HepG2 (cell line): ENCODE results near the gene CGGBP1. TPM values are rescaled to one million over a fixed set of nuclear protein-coding genes. Genes with fewer than 3 reads are reported as not detected.

Source experiments
- ATAC-seq: fragments of 200-7000 bp; cut with Tn5 transposase; 3 replicates; pipeline ENCODE4 v1.9.1; 2020; ENCODE audit warnings: mild to moderate bottlenecking, moderate library complexity
- BruUV-seq: library from RNA; stranded (reverse); fragments of 400-500 nt; replicated peaks from 2 replicates; lab custom pipeline; 2021; lab: Mats Ljungman, UMichigan
- CTCF ChIA-PET: fragments of 300-600 bp; formaldehyde crosslinking; extraction: SDS; loops from one replicate; lab custom pipeline; 2021; ENCODE audit warnings: low total read pairs, inconsistent platforms, low intra/inter-chr PET ratio; lab: Yijun Ruan, JAX
- POLR2A ChIA-PET: fragments of 350-600 bp; sonication (Branson Sonifier 250); formaldehyde crosslinking; loops from one replicate; lab custom pipeline; 2020; ENCODE audit warnings: antibody characterized with exemption, inconsistent platforms; lab: Yijun Ruan, JAX
- DNase-seq: peaks from one replicate; pipeline ENCODE4 v3.0.0-alpha.2; 2015; ENCODE audit warnings: low spot score
- FAIRE-seq: peaks from 3 replicates; lab custom pipeline; 2011; peaks lifted over from hg19 to GRCh38; lab: Jason Lieb, UNC
- H2AFZ ChIP-seq: one replicate; pipeline ENCODE4 v1.6.1; 2011; ENCODE audit warnings: low read length, inconsistent platforms
- H3K27ac ChIP-seq: fragments of 300-600 bp; 3 replicates; pipeline ENCODE4 v1.8.0; 2011; ENCODE audit warnings: mixed run types, mild to moderate bottlenecking, mixed read lengths, low read length, inconsistent platforms; ENCODE audit not compliant: insufficient read depth; ENCODE audit errors: extremely low read length
- H3K27me3 ChIP-seq, 2 experiments: fragments of 200-600 bp in 1 of 2; 2 replicates in 1 of 2; 3 replicates in 1 of 2; pipeline versions ENCODE4 v1.6.0 to v1.8.0; 2011; ENCODE audit warnings: low read length in 2 of 2, mild to moderate bottlenecking in 2 of 2, moderate library complexity in 2 of 2, inconsistent platforms in 1 of 2; ENCODE audit not compliant: insufficient read depth in 2 of 2, control insufficient read depth in 1 of 2
- H3K36me3 ChIP-seq, 2 experiments: fragments of 200-600 bp in 1 of 2; replicated peaks in 1 of 2; 2 replicates in 1 of 2; 3 replicates in 1 of 2; pipeline versions ENCODE4 v1.5.1 to v1.8.0; 2011; ENCODE audit warnings: low read length in 2 of 2, inconsistent platforms in 1 of 2; ENCODE audit not compliant: insufficient read depth in 2 of 2, control insufficient read depth in 1 of 2
- H3K4me1 ChIP-seq: 2 replicates; pipeline ENCODE4 v1.5.1; 2012; ENCODE audit warnings: low read length, inconsistent platforms; ENCODE audit not compliant: insufficient read depth
- H3K4me2 ChIP-seq: 2 replicates; pipeline ENCODE4 v1.6.0; 2011; ENCODE audit warnings: low read depth, low read length, inconsistent platforms
- H3K4me3 ChIP-seq, 3 experiments: fragments of 200-600 bp in 1 of 3; sonication (generic), shearing (Covaris generic) in 1 of 3; replicated peaks in 1 of 3; 2 replicates each; pipeline ENCODE4 v1.5.1; 2011 to 2016; ENCODE audit warnings: low read length in 3 of 3, inconsistent platforms in 2 of 3, low read depth in 2 of 3, mild to moderate bottlenecking in 2 of 3, control low read depth in 1 of 3, mixed read lengths in 1 of 3; ENCODE audit not compliant: insufficient read depth in 1 of 3
- H3K79me2 ChIP-seq: one replicate; pipeline ENCODE4 v1.6.1; 2011; ENCODE audit warnings: low read length, inconsistent platforms; ENCODE audit not compliant: insufficient read depth
- H3K9ac ChIP-seq: 2 replicates; pipeline ENCODE4 v1.6.0; 2011; ENCODE audit warnings: mild to moderate bottlenecking, low read depth, low read length, inconsistent platforms; ENCODE audit not compliant: insufficient read depth
- H3K9me3 ChIP-seq: 2 replicates; pipeline ENCODE4 v1.5.1; 2012; ENCODE audit warnings: mild to moderate bottlenecking, low read length
- H4K20me1 ChIP-seq: 2 replicates; pipeline ENCODE4 v1.6.0; 2011; ENCODE audit warnings: inconsistent platforms, mild to moderate bottlenecking, low read length, moderate library complexity; ENCODE audit not compliant: insufficient read depth
- BCL6 ChIP-seq: IDR thresholded peaks from 2 replicates; pipeline ENCODE4 v1.6.1; 2016; ENCODE audit warnings: missing genetic modification reagents, missing compliant biosample characterization
- CEBPG ChIP-seq: IDR thresholded peaks from 2 replicates; pipeline ENCODE4 v1.6.1; 2016
- GTF2F1 ChIP-seq: fragments of 150-350 bp; IDR thresholded peaks from 2 replicates; pipeline ENCODE4 v1.6.1; 2014; ENCODE audit warnings: low read length
- NBN ChIP-seq: fragments of 450-650 bp; conservative IDR thresholded peaks from 2 replicates; pipeline ENCODE4 v1.6.1; 2017
- PHF20 ChIP-seq: sonication (generic); formaldehyde crosslinking; IDR thresholded peaks from 2 replicates; pipeline ENCODE4 v1.5.0; 2020; ENCODE audit warnings: mild to moderate bottlenecking, missing genetic modification reagents
- POLR2G ChIP-seq: fragments of 200-400 bp; formaldehyde crosslinking; IDR thresholded peaks from 2 replicates; pipeline ENCODE4 v1.6.1; 2018; ENCODE audit warnings: mild to moderate bottlenecking, low read depth, low read length, moderate library complexity
- ZC3H4 ChIP-seq: sonication (generic); formaldehyde crosslinking; IDR thresholded peaks from 2 replicates; pipeline ENCODE4 v1.4.0; 2020; ENCODE audit warnings: missing genetic modification reagents, borderline replicate concordance
- ZNF33B ChIP-seq: sonication (generic); formaldehyde crosslinking; IDR thresholded peaks from 2 replicates; pipeline ENCODE4 v1.5.1; 2020; ENCODE audit warnings: mild to moderate bottlenecking, missing genetic modification reagents
- ZNF446 ChIP-seq: sonication (generic); formaldehyde crosslinking; IDR thresholded peaks from 2 replicates; pipeline ENCODE4 v1.5.0; 2020; ENCODE audit warnings: mild to moderate bottlenecking, missing genetic modification reagents
- ZNF891 ChIP-seq: sonication (generic); formaldehyde crosslinking; IDR thresholded peaks from 2 replicates; pipeline ENCODE4 v1.5.0; 2020; ENCODE audit warnings: mild to moderate bottlenecking, missing genetic modification reagents
- WGBS: methylation state at CpG from one replicate; pipeline ENCODE4 v1.1.6; 2017; ENCODE audit warnings: low lambda C conversion rate; 5-methylcytosine and 5-hydroxymethylcytosine counted together
- in situ Hi-C: cut with HindIII; loops from 2 replicates; pipeline ENCODE4 v1.10.0; 2017; ENCODE audit warnings: low pct_unique_long_range_greater_than_20kb; ENCODE audit not compliant: extremely low pct_ligation_motif_present
- intact Hi-C: fragments of 100-400 bp; cut with micrococcal nuclease; formaldehyde crosslinking; loops from one replicate; pipeline ENCODE4 v1.10.0; 2022; ENCODE audit not compliant: unreplicated experiment
- polyA plus RNA-seq, 8 experiments: library from polyadenylated mRNA; depleted of rRNA in 3 of 8; stranded (reverse) in 7 of 8; unstranded in 1 of 8; fragments of >200 nt; fragmentation: Illumina TruSeq in 4 of 8; extraction: Trizol in 4 of 8; gene quantifications; 2 replicates each; pipeline versions ENCODE4 v1.2.1 to v1.2.3, GENCODE V29; 2011 to 2016; ENCODE audit warnings: low read depth in 4 of 8, missing spikeins in 1 of 8, mixed read lengths in 1 of 8; ENCODE audit not compliant: insufficient read depth in 1 of 8
- total RNA-seq, 5 experiments: library from RNA; depleted of rRNA; stranded (reverse); fragments of >200 nt; fragmentation: Illumina TruSeq; extraction: Trizol; gene quantifications; 2 replicates each; pipeline ENCODE4 v1.2.3, GENCODE V29; 2016; ENCODE audit warnings: low read depth in 1 of 5
- TF ChIP-seq, protein P1 (sequence below): sonication (generic); formaldehyde crosslinking; IDR thresholded peaks from 2 replicates; pipeline ENCODE4; 2020; ENCODE audit warnings: missing genetic modification reagents, mild to moderate bottlenecking, borderline replicate concordance
- TF ChIP-seq, protein P2 (sequence below): sonication (generic); formaldehyde crosslinking; IDR thresholded peaks from 2 replicates; pipeline ENCODE4 v1.4.0; 2020; ENCODE audit warnings: mild to moderate bottlenecking, low read depth, missing genetic modification reagents
- TF ChIP-seq, protein P3 (sequence below): sonication (generic); formaldehyde crosslinking; conservative IDR thresholded peaks from 2 replicates; pipeline ENCODE4 v1.8.0; 2022; ENCODE audit warnings: missing genetic modification reagents
- TF ChIP-seq, protein P4 (sequence below): sonication (generic); formaldehyde crosslinking; IDR thresholded peaks from 2 replicates; pipeline ENCODE4 v1.5.1; 2020; ENCODE audit warnings: mild to moderate bottlenecking, missing genetic modification reagents, borderline replicate concordance

CGGBP1 gene
- total and polyA plus RNA-seq, 2 of the 13 experiments (the other 11 are each of a cell fraction or from before 2014, with no cell fraction given) = 38.9 to 47.0 TPM

DNA sequence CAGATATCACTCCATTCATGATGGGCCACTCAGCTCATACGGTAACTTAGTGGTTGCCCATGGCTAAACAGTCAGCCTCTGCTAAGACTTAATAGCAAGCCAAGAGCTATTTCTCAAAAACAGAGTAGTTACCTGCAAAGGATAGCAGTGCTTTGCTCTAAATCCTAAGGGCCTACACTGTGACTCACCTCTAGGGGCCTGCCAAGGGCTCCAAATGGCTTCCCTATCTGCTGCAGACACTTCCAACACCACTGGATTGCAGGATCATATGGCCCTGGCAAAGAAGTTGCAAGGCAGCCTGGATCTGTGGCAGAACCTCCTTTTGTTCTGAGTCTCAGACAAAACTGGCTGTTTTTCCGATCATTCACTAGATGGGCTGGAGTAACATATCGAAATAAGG, 17.8 kb downstream of the CGGBP1 start (continued):
- TF ChIP-seq, protein P1, sequence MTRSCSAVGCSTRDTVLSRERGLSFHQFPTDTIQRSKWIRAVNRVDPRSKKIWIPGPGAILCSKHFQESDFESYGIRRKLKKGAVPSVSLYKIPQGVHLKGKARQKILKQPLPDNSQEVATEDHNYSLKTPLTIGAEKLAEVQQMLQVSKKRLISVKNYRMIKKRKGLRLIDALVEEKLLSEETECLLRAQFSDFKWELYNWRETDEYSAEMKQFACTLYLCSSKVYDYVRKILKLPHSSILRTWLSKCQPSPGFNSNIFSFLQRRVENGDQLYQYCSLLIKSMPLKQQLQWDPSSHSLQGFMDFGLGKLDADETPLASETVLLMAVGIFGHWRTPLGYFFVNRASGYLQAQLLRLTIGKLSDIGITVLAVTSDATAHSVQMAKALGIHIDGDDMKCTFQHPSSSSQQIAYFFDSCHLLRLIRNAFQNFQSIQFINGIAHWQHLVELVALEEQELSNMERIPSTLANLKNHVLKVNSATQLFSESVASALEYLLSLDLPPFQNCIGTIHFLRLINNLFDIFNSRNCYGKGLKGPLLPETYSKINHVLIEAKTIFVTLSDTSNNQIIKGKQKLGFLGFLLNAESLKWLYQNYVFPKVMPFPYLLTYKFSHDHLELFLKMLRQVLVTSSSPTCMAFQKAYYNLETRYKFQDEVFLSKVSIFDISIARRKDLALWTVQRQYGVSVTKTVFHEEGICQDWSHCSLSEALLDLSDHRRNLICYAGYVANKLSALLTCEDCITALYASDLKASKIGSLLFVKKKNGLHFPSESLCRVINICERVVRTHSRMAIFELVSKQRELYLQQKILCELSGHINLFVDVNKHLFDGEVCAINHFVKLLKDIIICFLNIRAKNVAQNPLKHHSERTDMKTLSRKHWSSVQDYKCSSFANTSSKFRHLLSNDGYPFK (CRISPR knock-in tag) = no peak
- TF ChIP-seq ZC3H4 (CRISPR knock-in tag) = no peak
- TF ChIP-seq, protein P2, sequence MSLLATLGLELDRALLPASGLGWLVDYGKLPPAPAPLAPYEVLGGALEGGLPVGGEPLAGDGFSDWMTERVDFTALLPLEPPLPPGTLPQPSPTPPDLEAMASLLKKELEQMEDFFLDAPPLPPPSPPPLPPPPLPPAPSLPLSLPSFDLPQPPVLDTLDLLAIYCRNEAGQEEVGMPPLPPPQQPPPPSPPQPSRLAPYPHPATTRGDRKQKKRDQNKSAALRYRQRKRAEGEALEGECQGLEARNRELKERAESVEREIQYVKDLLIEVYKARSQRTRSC (CRISPR knock-in tag) = no peak
- no peak for TF ChIP-seq ZNF446
- TF ChIP-seq GTF2F1 = no peak
- no peak for TF ChIP-seq NBN
- TF ChIP-seq, all 625 proteins: peak for 0

DNA sequence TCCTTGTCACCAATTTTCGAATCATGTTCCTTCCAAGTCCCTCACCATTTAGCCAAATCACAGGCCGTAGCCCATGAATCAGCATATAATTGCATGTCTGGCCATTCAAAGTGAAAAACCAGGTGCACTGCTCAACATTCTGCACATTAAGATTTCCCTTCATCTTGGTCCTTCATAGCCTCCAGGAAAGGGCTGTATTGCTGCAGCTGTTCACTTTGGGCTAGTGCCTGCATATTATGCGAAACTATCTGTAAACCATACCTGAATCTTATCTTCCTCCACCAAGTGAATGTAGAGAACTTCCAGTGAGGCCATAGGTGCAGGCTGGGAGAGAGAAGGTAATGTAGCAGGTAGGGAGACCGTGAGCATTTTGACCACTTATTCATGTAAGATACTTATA, 18.3 kb downstream of the CGGBP1 start:
- POLR2A ChIA-PET = no interaction called here
- Histone ChIP-seq H3K4me2 (no peak overlapping the region), H3K4me1 (no peaks in the 10 kb centered on the region), H4K20me1 (no peaks in the 10 kb centered on the region), H2AFZ (no peak overlapping the region), H3K9me3 (no peaks in the 10 kb centered on the region), H3K4me3 (no peak overlapping the region), H3K36me3 (no peaks in the 10 kb centered on the region), H3K27ac (no peak overlapping the region), H3K27me3 (no peaks in the 10 kb centered on the region; a peak in 2 of 5 replicates), H3K79me2 (no peaks in the 10 kb centered on the region), H3K9ac (no peak overlapping the region)
- CTCF ChIA-PET = no interaction called here
- ATAC-seq = no peak
- BruUV-seq = no TSS peak
- no peak for FAIRE-seq
- WGBS = 21% methylated on average over 4 of the region's 4 CpGs
- intact Hi-C loops (no loop called here), in situ Hi-C loops (no loop called here)
- no peak for DNase-seq
- TF ChIP-seq PHF20 (CRISPR knock-in tag) (no peak), ZNF891 (CRISPR knock-in tag) (no peak), CEBPG (no peak), POLR2G (no peak), ZNF33B (CRISPR knock-in tag) (no peak), BCL6 (no peak)
- TF ChIP-seq, protein P3, sequence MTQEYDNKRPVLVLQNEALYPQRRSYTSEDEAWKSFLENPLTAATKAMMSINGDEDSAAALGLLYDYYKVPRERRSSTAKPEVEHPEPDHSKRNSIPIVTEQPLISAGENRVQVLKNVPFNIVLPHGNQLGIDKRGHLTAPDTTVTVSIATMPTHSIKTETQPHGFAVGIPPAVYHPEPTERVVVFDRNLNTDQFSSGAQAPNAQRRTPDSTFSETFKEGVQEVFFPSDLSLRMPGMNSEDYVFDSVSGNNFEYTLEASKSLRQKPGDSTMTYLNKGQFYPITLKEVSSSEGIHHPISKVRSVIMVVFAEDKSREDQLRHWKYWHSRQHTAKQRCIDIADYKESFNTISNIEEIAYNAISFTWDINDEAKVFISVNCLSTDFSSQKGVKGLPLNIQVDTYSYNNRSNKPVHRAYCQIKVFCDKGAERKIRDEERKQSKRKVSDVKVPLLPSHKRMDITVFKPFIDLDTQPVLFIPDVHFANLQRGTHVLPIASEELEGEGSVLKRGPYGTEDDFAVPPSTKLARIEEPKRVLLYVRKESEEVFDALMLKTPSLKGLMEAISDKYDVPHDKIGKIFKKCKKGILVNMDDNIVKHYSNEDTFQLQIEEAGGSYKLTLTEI (CRISPR knock-in tag) = no peak
- TF ChIP-seq, protein P4, sequence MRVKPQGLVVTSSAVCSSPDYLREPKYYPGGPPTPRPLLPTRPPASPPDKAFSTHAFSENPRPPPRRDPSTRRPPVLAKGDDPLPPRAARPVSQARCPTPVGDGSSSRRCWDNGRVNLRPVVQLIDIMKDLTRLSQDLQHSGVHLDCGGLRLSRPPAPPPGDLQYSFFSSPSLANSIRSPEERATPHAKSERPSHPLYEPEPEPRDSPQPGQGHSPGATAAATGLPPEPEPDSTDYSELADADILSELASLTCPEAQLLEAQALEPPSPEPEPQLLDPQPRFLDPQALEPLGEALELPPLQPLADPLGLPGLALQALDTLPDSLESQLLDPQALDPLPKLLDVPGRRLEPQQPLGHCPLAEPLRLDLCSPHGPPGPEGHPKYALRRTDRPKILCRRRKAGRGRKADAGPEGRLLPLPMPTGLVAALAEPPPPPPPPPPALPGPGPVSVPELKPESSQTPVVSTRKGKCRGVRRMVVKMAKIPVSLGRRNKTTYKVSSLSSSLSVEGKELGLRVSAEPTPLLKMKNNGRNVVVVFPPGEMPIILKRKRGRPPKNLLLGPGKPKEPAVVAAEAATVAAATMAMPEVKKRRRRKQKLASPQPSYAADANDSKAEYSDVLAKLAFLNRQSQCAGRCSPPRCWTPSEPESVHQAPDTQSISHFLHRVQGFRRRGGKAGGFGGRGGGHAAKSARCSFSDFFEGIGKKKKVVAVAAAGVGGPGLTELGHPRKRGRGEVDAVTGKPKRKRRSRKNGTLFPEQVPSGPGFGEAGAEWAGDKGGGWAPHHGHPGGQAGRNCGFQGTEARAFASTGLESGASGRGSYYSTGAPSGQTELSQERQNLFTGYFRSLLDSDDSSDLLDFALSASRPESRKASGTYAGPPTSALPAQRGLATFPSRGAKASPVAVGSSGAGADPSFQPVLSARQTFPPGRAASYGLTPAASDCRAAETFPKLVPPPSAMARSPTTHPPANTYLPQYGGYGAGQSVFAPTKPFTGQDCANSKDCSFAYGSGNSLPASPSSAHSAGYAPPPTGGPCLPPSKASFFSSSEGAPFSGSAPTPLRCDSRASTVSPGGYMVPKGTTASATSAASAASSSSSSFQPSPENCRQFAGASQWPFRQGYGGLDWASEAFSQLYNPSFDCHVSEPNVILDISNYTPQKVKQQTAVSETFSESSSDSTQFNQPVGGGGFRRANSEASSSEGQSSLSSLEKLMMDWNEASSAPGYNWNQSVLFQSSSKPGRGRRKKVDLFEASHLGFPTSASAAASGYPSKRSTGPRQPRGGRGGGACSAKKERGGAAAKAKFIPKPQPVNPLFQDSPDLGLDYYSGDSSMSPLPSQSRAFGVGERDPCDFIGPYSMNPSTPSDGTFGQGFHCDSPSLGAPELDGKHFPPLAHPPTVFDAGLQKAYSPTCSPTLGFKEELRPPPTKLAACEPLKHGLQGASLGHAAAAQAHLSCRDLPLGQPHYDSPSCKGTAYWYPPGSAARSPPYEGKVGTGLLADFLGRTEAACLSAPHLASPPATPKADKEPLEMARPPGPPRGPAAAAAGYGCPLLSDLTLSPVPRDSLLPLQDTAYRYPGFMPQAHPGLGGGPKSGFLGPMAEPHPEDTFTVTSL (CRISPR knock-in tag) = no peak
